HepG2 (cell line): ENCODE measurements around the gene HEXD. TPM values are rescaled to one million over a fixed set of nuclear protein-coding genes. Genes with fewer than 3 reads are reported as not detected.

Experiments
- ATAC-seq: fragments of 200-7000 bp; cut with Tn5 transposase; 3 replicates; pipeline ENCODE4 v1.9.1; 2020; ENCODE audit warnings: mild to moderate bottlenecking, moderate library complexity
- BruUV-seq: library from RNA; stranded (reverse); fragments of 400-500 nt; replicated peaks from 2 replicates; lab custom pipeline; 2021; lab: Mats Ljungman, UMichigan
- CTCF ChIA-PET: fragments of 300-600 bp; formaldehyde crosslinking; extraction: SDS; loops from one replicate; lab custom pipeline; 2021; ENCODE audit warnings: low total read pairs, inconsistent platforms, low intra/inter-chr PET ratio; lab: Yijun Ruan, JAX
- POLR2A ChIA-PET: fragments of 350-600 bp; sonication (Branson Sonifier 250); formaldehyde crosslinking; loops from one replicate; lab custom pipeline; 2020; ENCODE audit warnings: antibody characterized with exemption, inconsistent platforms; lab: Yijun Ruan, JAX
- DNase-seq: peaks from one replicate; pipeline ENCODE4 v3.0.0-alpha.2; 2015; ENCODE audit warnings: low spot score
- FAIRE-seq: peaks from 3 replicates; lab custom pipeline; 2011; peaks lifted over from hg19 to GRCh38; lab: Jason Lieb, UNC
- H2AFZ ChIP-seq: one replicate; pipeline ENCODE4 v1.6.1; 2011; ENCODE audit warnings: low read length, inconsistent platforms
- H3K27ac ChIP-seq: fragments of 300-600 bp; 3 replicates; pipeline ENCODE4 v1.8.0; 2011; ENCODE audit warnings: mixed run types, mild to moderate bottlenecking, mixed read lengths, low read length, inconsistent platforms; ENCODE audit not compliant: insufficient read depth; ENCODE audit errors: extremely low read length
- H3K27me3 ChIP-seq, 2 experiments: fragments of 200-600 bp in 1 of 2; 2 replicates in 1 of 2; 3 replicates in 1 of 2; pipeline versions ENCODE4 v1.6.0 to v1.8.0; 2011; ENCODE audit warnings: low read length in 2 of 2, mild to moderate bottlenecking in 2 of 2, moderate library complexity in 2 of 2, inconsistent platforms in 1 of 2; ENCODE audit not compliant: insufficient read depth in 2 of 2, control insufficient read depth in 1 of 2
- H3K36me3 ChIP-seq, 2 experiments: fragments of 200-600 bp in 1 of 2; replicated peaks in 1 of 2; 2 replicates in 1 of 2; 3 replicates in 1 of 2; pipeline versions ENCODE4 v1.5.1 to v1.8.0; 2011; ENCODE audit warnings: low read length in 2 of 2, inconsistent platforms in 1 of 2; ENCODE audit not compliant: insufficient read depth in 2 of 2, control insufficient read depth in 1 of 2
- H3K4me1 ChIP-seq: 2 replicates; pipeline ENCODE4 v1.5.1; 2012; ENCODE audit warnings: low read length, inconsistent platforms; ENCODE audit not compliant: insufficient read depth
- H3K4me2 ChIP-seq: 2 replicates; pipeline ENCODE4 v1.6.0; 2011; ENCODE audit warnings: low read depth, low read length, inconsistent platforms
- H3K4me3 ChIP-seq, 3 experiments: fragments of 200-600 bp in 1 of 3; sonication (generic), shearing (Covaris generic) in 1 of 3; replicated peaks in 1 of 3; 2 replicates each; pipeline ENCODE4 v1.5.1; 2011 to 2016; ENCODE audit warnings: low read length in 3 of 3, inconsistent platforms in 2 of 3, low read depth in 2 of 3, mild to moderate bottlenecking in 2 of 3, control low read depth in 1 of 3, mixed read lengths in 1 of 3; ENCODE audit not compliant: insufficient read depth in 1 of 3
- H3K79me2 ChIP-seq: one replicate; pipeline ENCODE4 v1.6.1; 2011; ENCODE audit warnings: low read length, inconsistent platforms; ENCODE audit not compliant: insufficient read depth
- H3K9ac ChIP-seq: 2 replicates; pipeline ENCODE4 v1.6.0; 2011; ENCODE audit warnings: mild to moderate bottlenecking, low read depth, low read length, inconsistent platforms; ENCODE audit not compliant: insufficient read depth
- H3K9me3 ChIP-seq: 2 replicates; pipeline ENCODE4 v1.5.1; 2012; ENCODE audit warnings: mild to moderate bottlenecking, low read length
- H4K20me1 ChIP-seq: 2 replicates; pipeline ENCODE4 v1.6.0; 2011; ENCODE audit warnings: inconsistent platforms, mild to moderate bottlenecking, low read length, moderate library complexity; ENCODE audit not compliant: insufficient read depth
- CEBPG ChIP-seq: IDR thresholded peaks from 2 replicates; pipeline ENCODE4 v1.6.1; 2016
- GABPA ChIP-seq, 2 experiments: IDR thresholded peaks; 2 replicates each; pipeline ENCODE4 v1.6.1; 2011 to 2016; ENCODE audit warnings: low read depth in 2 of 2, low read length in 1 of 2, missing biosample characterization in 1 of 2, missing genetic modification characterization in 1 of 2
- GLMP ChIP-seq: sonication (generic); formaldehyde crosslinking; IDR thresholded peaks from 2 replicates; pipeline ENCODE4 v1.9.0; 2021; ENCODE audit warnings: missing genetic modification reagents, mild to moderate bottlenecking, borderline replicate concordance
- HOMEZ ChIP-seq: IDR thresholded peaks from 2 replicates; pipeline ENCODE4 v1.6.1; 2016; ENCODE audit warnings: low read depth
- IKZF4 ChIP-seq: sonication (generic); formaldehyde crosslinking; IDR thresholded peaks from 2 replicates; pipeline ENCODE4 v1.5.1; 2020; ENCODE audit warnings: borderline replicate concordance, mild to moderate bottlenecking, low read depth, missing genetic modification reagents; ENCODE audit errors: not compliant biosample characterization
- MED13 ChIP-seq: sonication (generic); formaldehyde crosslinking; IDR thresholded peaks from 2 replicates; pipeline ENCODE4 v1.5.0; 2020; ENCODE audit warnings: missing genetic modification reagents
- MEF2D ChIP-seq: sonication (generic); formaldehyde crosslinking; IDR thresholded peaks from 2 replicates; pipeline ENCODE4 v1.5.1; 2020; ENCODE audit warnings: mild to moderate bottlenecking, missing genetic modification reagents
- NFE2L1 ChIP-seq: sonication (generic); formaldehyde crosslinking; IDR thresholded peaks from 2 replicates; pipeline ENCODE4 v1.4.0; 2020; ENCODE audit warnings: missing genetic modification reagents, mild to moderate bottlenecking, borderline replicate concordance
- POLR2A ChIP-seq, 2 experiments: IDR thresholded peaks; 2 replicates each; pipeline ENCODE4 v1.6.1; 2011; ENCODE audit warnings: low read depth in 2 of 2, low read length in 2 of 2, mild to moderate bottlenecking in 1 of 2, moderate library complexity in 1 of 2; ENCODE audit not compliant: insufficient read depth in 1 of 2
- RFX5 ChIP-seq: IDR thresholded peaks from 2 replicates; pipeline ENCODE4 v1.6.1; 2011; ENCODE audit warnings: low read depth, low read length, improper control_type of control experiment
- RORA ChIP-seq: sonication (generic); formaldehyde crosslinking; IDR thresholded peaks from 2 replicates; pipeline ENCODE4 v1.5.0; 2020; ENCODE audit warnings: mild to moderate bottlenecking, missing genetic modification reagents, moderate library complexity
- THYN1 ChIP-seq: sonication (generic); formaldehyde crosslinking; IDR thresholded peaks from 2 replicates; pipeline ENCODE4 v1.8.1; 2023; ENCODE audit warnings: low read depth, mild to moderate bottlenecking, moderate library complexity, missing genetic modification reagents, borderline replicate concordance
- ZNF232 ChIP-seq: sonication (generic); formaldehyde crosslinking; IDR thresholded peaks from 2 replicates; pipeline ENCODE4 v1.4.0; 2020; ENCODE audit warnings: missing genetic modification reagents, borderline replicate concordance
- ZNF354B ChIP-seq: sonication (generic); formaldehyde crosslinking; IDR thresholded peaks from 2 replicates; pipeline ENCODE4 v1.8.0; 2022; ENCODE audit warnings: mild to moderate bottlenecking, missing genetic modification reagents
- ZNF556 ChIP-seq: sonication (generic); formaldehyde crosslinking; IDR thresholded peaks from 2 replicates; pipeline ENCODE4 v1.4.0; 2020; ENCODE audit warnings: mild to moderate bottlenecking, missing genetic modification reagents, borderline replicate concordance
- ZNF780A ChIP-seq: sonication (generic); formaldehyde crosslinking; IDR thresholded peaks from 2 replicates; pipeline ENCODE4 v1.8.0; 2022; ENCODE audit warnings: mild to moderate bottlenecking, missing genetic modification reagents, moderate library complexity
- ZSCAN12 ChIP-seq: sonication (generic); formaldehyde crosslinking; IDR thresholded peaks from 2 replicates; pipeline ENCODE4 v1.9.0; 2021; ENCODE audit warnings: mild to moderate bottlenecking, missing genetic modification reagents
- WGBS: methylation state at CpG from one replicate; pipeline ENCODE4 v1.1.6; 2017; ENCODE audit warnings: low lambda C conversion rate; 5-methylcytosine and 5-hydroxymethylcytosine counted together
- in situ Hi-C: cut with HindIII; loops from 2 replicates; pipeline ENCODE4 v1.10.0; 2017; ENCODE audit warnings: low pct_unique_long_range_greater_than_20kb; ENCODE audit not compliant: extremely low pct_ligation_motif_present
- intact Hi-C: fragments of 100-400 bp; cut with micrococcal nuclease; formaldehyde crosslinking; loops from one replicate; pipeline ENCODE4 v1.10.0; 2022; ENCODE audit not compliant: unreplicated experiment
- polyA plus RNA-seq, 8 experiments: library from polyadenylated mRNA; depleted of rRNA in 3 of 8; stranded (reverse) in 7 of 8; unstranded in 1 of 8; fragments of >200 nt; fragmentation: Illumina TruSeq in 4 of 8; extraction: Trizol in 4 of 8; gene quantifications; 2 replicates each; pipeline versions ENCODE4 v1.2.1 to v1.2.3, GENCODE V29; 2011 to 2016; ENCODE audit warnings: low read depth in 4 of 8, missing spikeins in 1 of 8, mixed read lengths in 1 of 8; ENCODE audit not compliant: insufficient read depth in 1 of 8
- total RNA-seq, 5 experiments: library from RNA; depleted of rRNA; stranded (reverse); fragments of >200 nt; fragmentation: Illumina TruSeq; extraction: Trizol; gene quantifications; 2 replicates each; pipeline ENCODE4 v1.2.3, GENCODE V29; 2016; ENCODE audit warnings: low read depth in 1 of 5
- TF ChIP-seq, protein P1 (sequence below): sonication (generic); formaldehyde crosslinking; IDR thresholded peaks from 2 replicates; pipeline ENCODE4 v1.8.0; 2022; ENCODE audit warnings: mild to moderate bottlenecking, missing genetic modification reagents, moderate library complexity
- TF ChIP-seq, protein P2 (sequence below): sonication (generic); formaldehyde crosslinking; IDR thresholded peaks from 2 replicates; pipeline ENCODE4 v1.4.0; 2020; ENCODE audit warnings: mild to moderate bottlenecking, missing genetic modification reagents

Gene HEXD
- total and polyA plus RNA-seq, 2 of the 13 experiments (the other 11 are each of a cell fraction or from before 2014, with no cell fraction given): 22.3 to 41.8 TPM

GRCh38 chr17:82399041-82399441 is 19.1 kb upstream of the HEXD start:
- peaks cover 18 to 23% of the 10 kb centered on the region in 2 experiments; a peak in 4 of 5 replicates for H3K36me3 ChIP-seq
- CTCF ChIA-PET: no interaction called here
- no peak for TF ChIP-seq MEF2D
- TF ChIP-seq RFX5: no peak
- no peak for TF ChIP-seq CEBPG (CRISPR knock-in tag)
- TF ChIP-seq THYN1 (CRISPR knock-in tag): no peak
- no peak for TF ChIP-seq RORA
- TF ChIP-seq, protein P1, sequence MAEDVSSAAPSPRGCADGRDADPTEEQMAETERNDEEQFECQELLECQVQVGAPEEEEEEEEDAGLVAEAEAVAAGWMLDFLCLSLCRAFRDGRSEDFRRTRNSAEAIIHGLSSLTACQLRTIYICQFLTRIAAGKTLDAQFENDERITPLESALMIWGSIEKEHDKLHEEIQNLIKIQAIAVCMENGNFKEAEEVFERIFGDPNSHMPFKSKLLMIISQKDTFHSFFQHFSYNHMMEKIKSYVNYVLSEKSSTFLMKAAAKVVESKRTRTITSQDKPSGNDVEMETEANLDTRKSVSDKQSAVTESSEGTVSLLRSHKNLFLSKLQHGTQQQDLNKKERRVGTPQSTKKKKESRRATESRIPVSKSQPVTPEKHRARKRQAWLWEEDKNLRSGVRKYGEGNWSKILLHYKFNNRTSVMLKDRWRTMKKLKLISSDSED (CRISPR knock-in tag): no peak
- no peak for TF ChIP-seq MED13
- TF ChIP-seq HOMEZ: no peak
- no peak for TF ChIP-seq ZNF556 (CRISPR knock-in tag)
- no peak for TF ChIP-seq ZSCAN12
- no peak for TF ChIP-seq GLMP (CRISPR knock-in tag)
- no peak for TF ChIP-seq ZNF354B
- TF ChIP-seq ZNF780A (CRISPR knock-in tag): no peak
- no peak for TF ChIP-seq ZNF232
- TF ChIP-seq, protein P2, sequence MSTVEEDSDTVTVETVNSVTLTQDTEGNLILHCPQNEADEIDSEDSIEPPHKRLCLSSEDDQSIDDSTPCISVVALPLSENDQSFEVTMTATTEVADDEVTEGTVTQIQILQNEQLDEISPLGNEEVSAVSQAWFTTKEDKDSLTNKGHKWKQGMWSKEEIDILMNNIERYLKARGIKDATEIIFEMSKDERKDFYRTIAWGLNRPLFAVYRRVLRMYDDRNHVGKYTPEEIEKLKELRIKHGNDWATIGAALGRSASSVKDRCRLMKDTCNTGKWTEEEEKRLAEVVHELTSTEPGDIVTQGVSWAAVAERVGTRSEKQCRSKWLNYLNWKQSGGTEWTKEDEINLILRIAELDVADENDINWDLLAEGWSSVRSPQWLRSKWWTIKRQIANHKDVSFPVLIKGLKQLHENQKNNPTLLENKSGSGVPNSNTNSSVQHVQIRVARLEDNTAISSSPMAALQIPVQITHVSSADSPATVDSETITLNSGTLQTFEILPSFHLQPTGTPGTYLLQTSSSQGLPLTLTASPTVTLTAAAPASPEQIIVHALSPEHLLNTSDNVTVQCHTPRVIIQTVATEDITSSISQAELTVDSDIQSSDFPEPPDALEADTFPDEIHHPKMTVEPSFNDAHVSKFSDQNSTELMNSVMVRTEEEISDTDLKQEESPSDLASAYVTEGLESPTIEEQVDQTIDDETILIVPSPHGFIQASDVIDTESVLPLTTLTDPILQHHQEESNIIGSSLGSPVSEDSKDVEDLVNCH (CRISPR knock-in tag): no peak
- TF ChIP-seq IKZF4: no peak
- no peak for TF ChIP-seq POLR2A (IDR thresholded peaks at IDR 0.05; ENCODE audit: insufficient read depth in 1 of 2, low read depth in 2 of 2, low read length in 2 of 2)
- no peak for TF ChIP-seq GABPA (IDR thresholded peaks at IDR 0.05; ENCODE audit: low read depth, low read length)
- TF ChIP-seq GABPA (CRISPR knock-in tag; IDR thresholded peaks at IDR 0.05; ENCODE audit: low read depth): no peak
- TF ChIP-seq NFE2L1 (CRISPR knock-in tag): no peak

More at GRCh38 chr17:82399041-82399441, 19.1 kb upstream of the HEXD start:
- POLR2A ChIA-PET: interaction anchor here (0.6 kb wide), 1 partner anchor 26 kb away, joined by 4 read pairs; no protein-coding TSS in a partner anchor
- H3K4me3 ChIP-seq: no peak overlapping the region
- peaks cover 13% of the 10 kb centered on the region for H3K4me1 ChIP-seq
- no peaks in the 10 kb centered on the region for H3K27me3 ChIP-seq
- no peak overlapping the region for H3K27ac ChIP-seq
- in situ Hi-C loops (no loop called here), intact Hi-C loops (no loop called here)
- FAIRE-seq: no peak
- no peak for DNase-seq
- no peak overlapping the region for H3K9ac ChIP-seq
- no peaks in the 10 kb centered on the region for H3K9me3 ChIP-seq
- H2AFZ ChIP-seq: no peak overlapping the region
- no peaks in the 10 kb centered on the region for H4K20me1 ChIP-seq
- no peak for ATAC-seq
- BruUV-seq: no TSS peak
- no peaks in the 10 kb centered on the region for H3K79me2 ChIP-seq
- 96% methylated on average over 12 of the region's 13 CpGs for WGBS
- H3K4me2 ChIP-seq: no peak overlapping the region
